Muscle of back (tissue), 11 donors: Measurements from ENCODE around the gene OR6C70. TPM values are rescaled to one million over a fixed set of nuclear protein-coding genes. Genes with fewer than 3 reads are reported as not detected.

ENCODE experiments used
- DNase-seq, 3 donors: peaks; one replicate each; pipeline versions ENCODE4 v3.0.0 to v3.0.0-alpha.2; 2013
- polyA plus RNA-seq, 10 donors: library from polyadenylated mRNA; unstranded; fragments of 120-200 nt; gene quantifications; one replicate each; pipeline ENCODE4 v1.2.1, GENCODE V29; 2013; ENCODE audit not compliant: insufficient read length in 10 of 10

The OR6C70 gene
- polyA plus RNA-seq, 10 donors: not detected

DNA sequence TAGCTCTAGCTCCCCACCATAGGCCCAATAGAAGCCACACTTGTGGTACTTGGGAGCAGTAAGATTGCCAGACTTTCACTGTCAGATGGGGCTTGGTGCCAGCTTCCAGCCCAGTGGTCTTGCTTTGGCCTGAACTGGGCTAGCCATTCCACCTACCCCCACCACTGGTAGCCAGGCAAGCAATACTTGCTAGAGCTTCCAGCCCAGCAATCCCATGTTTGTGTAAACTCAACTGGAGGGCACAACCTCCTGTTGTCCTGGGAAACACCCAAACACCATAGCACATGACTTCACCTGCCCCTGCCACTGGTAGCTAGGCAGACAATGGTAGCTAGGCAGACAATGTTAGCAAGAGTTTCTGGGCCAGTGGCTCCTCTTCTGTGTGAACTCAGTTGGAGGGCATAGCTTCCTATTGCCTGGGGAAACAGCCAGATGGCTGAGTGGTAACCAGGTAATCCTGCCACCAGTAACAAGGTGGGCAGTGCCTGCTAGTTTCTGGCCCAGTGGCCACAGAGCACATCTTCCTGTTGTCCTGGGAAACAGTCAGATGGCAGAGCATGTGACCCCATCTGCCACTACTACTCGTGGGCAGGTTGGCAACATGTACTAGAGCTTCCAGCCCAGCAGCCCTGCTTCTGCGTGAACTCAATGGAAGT lies 49.5 kb downstream of the OR6C70 start:
- DNase-seq: no peak

Other genes starting within 250 kb of the OR6C70 start
- gene OR10A7, start 249.1 kb downstream of the OR6C70 start, polyA plus RNA-seq: not detected
- gene OR6C74, start 225.5 kb downstream of the OR6C70 start, polyA plus RNA-seq: not detected
- gene OR6C6, start 173.6 kb downstream of the OR6C70 start, polyA plus RNA-seq: under 1 TPM in 1 of 10 donors, not detected in 9; 0.18 TPM
- not detected for gene OR6C1, start 155.8 kb downstream of the OR6C70 start, polyA plus RNA-seq
- gene OR6C3, start 139.4 kb downstream of the OR6C70 start, polyA plus RNA-seq: not detected
- gene OR6C75, start 107.2 kb downstream of the OR6C70 start, polyA plus RNA-seq: under 1 TPM in 1 of 10 donors, not detected in 9; 0.09 TPM
- gene OR6C65, start 69.6 kb downstream of the OR6C70 start, polyA plus RNA-seq: not detected
- not detected for gene OR6C76, start 43.9 kb downstream of the OR6C70 start, polyA plus RNA-seq
- not detected for gene OR6C2, start 26.1 kb downstream of the OR6C70 start, polyA plus RNA-seq
- not detected for gene OR6C68, start 22.2 kb upstream of the OR6C70 start, polyA plus RNA-seq
- gene OR6C4, start 79.5 kb upstream of the OR6C70 start, polyA plus RNA-seq: not detected
- gene OR2AP1, start 102.3 kb upstream of the OR6C70 start, polyA plus RNA-seq: not detected
- gene OR10P1, start 166.8 kb upstream of the OR6C70 start, polyA plus RNA-seq: not detected
- 100 to 1,000 TPM; 194 to 443 (median 371) TPM for gene ITGA7, start 237.8 kb upstream of the OR6C70 start, polyA plus RNA-seq
- gene BLOC1S1, start 245.9 kb upstream of the OR6C70 start, polyA plus RNA-seq: 100 to 1,000 TPM in 4 of 10 donors, 10 to 100 TPM in 6; 80.9 to 115 (median 99.5) TPM